ENCODE results near the gene EHF. TPM values are rescaled to one million over a fixed set of nuclear protein-coding genes. Genes with fewer than 3 reads are reported as not detected.

EHF gene
- total and polyA plus RNA-seq, 2 of the 13 experiments (the other 11 are each of a cell fraction or from before 2014, with no cell fraction given): 0.04 to 0.46 TPM

GRCh38 chr11:34640050-34640923 is 19.4 kb downstream of the EHF start (continued):
- TF ChIP-seq ZBTB4 (CRISPR knock-in tag; IDR thresholded peaks at IDR 0.05; ENCODE audit: borderline replicate concordance) (no peak), TRIM22 (IDR thresholded peaks at IDR 0.05) (no peak), ZNF7 (CRISPR knock-in tag; IDR thresholded peaks at IDR 0.05) (no peak), ZBTB7A (CRISPR knock-in tag; IDR thresholded peaks at IDR 0.05) (no peak), ZNF749 (CRISPR knock-in tag; IDR thresholded peaks at IDR 0.05; ENCODE audit: borderline replicate concordance) (no peak), ZNF709 (CRISPR knock-in tag; IDR thresholded peaks at IDR 0.05) (no peak), ZSCAN20 (CRISPR knock-in tag; IDR thresholded peaks at IDR 0.05; ENCODE audit: borderline replicate concordance) (no peak), ZNF468 (CRISPR knock-in tag; IDR thresholded peaks at IDR 0.05) (no peak), ZNF143 (CRISPR knock-in tag; IDR thresholded peaks at IDR 0.05) (no peak), E2F5 (CRISPR knock-in tag; conservative IDR thresholded peaks at IDR 0.05) (no peak), CBFB (CRISPR knock-in tag; IDR thresholded peaks at IDR 0.05) (peak; percentile 54; the same call in 1 of the 2 replicates), THAP9 (CRISPR knock-in tag; IDR thresholded peaks at IDR 0.05; ENCODE audit: borderline replicate concordance) (no peak), ZNF567 (CRISPR knock-in tag; IDR thresholded peaks at IDR 0.05; ENCODE audit: borderline replicate concordance) (no peak), ZNF350 (CRISPR knock-in tag; IDR thresholded peaks at IDR 0.05; ENCODE audit: borderline replicate concordance, low read depth) (no peak; the same call in 1 of the 2 replicates), PHF21A (CRISPR knock-in tag; IDR thresholded peaks at IDR 0.05) (peak; percentile 88), MTF1 (CRISPR knock-in tag; IDR thresholded peaks at IDR 0.05) (no peak), BRD4 (CRISPR knock-in tag; IDR thresholded peaks at IDR 0.05) (no peak), SIN3A (IDR thresholded peaks at IDR 0.05; ENCODE audit: borderline replicate concordance, low read depth, low read length) (no peak), ZNF3 (CRISPR knock-in tag; IDR thresholded peaks at IDR 0.05) (no peak), GPN1 (CRISPR knock-in tag; IDR thresholded peaks at IDR 0.05; ENCODE audit: borderline replicate concordance) (no peak), ATF5 (CRISPR knock-in tag; IDR thresholded peaks at IDR 0.05; ENCODE audit: low read depth) (no peak)

Measured in HepG2 (cell line).